Middle frontal gyrus (tissue), 1 donor: Measurements from ENCODE around the gene CHI3L1.

Experiments used
- DNase-seq: peaks from one replicate; pipeline ENCODE4 v3.0.0-alpha.2; 2015; ENCODE audit warnings: low spot score; ENCODE audit errors: extremely low spot score

The CHI3L1 gene

DNA sequence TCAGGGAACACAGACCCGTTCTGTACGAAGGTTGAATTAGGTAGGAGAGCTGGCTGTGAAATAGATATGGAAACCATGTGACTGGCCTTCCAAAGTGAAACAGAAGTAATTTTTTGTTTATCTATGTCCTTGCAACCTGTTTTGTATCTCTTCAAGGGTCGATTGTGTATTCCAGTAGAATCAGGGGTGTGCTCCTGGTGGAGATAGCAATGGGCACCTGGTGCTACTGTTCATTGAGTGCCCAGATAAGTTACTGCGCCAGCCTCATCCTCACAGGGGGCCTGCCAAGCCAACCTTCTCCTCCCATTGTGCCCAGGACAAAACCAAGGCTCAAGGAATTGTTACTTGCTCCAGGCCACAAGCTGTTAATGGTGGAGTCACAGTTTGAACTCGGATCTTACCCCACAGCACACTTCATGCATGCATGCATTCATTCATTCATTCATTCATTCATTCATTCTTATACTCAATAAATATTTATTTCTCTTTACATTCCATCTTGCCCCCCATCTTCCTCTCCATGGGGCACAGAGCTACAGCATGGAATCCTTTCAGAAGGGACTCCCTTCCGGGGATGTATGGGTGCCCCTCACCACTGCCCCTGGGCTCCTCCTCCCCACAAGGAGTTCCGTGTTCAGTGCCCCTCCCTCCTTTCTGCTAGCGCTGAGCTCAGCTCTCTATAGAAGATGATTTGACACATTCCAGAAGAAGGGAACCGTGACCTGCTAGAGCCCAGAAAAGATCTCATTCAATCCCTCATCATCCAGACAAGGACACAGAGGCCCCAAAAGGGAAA lies 34.9 kb downstream of the CHI3L1 start:
- no peak for DNase-seq

DNA sequence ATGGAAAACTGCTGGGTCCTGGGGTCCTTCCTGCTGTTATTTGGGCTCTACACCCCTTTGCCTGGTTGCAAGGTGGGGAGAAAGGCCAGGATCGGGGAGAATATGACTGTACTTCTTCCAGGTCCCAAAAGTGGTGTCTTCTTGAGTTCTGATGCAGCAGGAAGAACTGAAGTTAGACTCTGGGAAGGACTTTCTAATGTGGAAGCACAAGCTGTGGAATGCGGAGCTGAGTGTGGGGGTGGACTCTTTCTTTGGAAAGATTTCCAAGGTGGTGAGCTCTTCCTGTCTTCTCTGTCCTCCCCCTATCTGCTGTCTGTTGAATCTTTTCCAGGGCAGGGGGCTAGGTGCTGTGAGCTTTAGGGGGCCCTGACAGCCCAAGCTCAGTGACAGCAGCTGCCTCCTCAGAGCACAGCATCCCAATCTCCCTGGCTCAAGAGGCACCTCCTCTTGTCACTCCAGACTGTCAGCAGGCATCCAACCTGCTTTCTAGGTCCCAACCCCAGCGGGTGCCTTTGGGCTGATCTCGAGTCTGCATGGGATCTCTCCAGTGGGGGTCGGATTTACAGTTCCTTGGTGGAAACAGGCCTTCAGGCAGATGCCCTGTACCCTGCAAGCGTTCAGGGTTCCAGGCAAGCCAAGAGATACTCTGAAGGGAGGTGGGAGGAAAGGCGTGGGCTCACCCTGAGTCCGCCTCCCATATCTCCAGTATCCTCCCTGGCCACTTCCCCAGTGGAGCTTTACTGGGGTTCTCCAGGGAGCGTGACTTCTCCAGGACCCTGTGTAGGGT lies 35.8 kb downstream of the CHI3L1 start:
- no peak for DNase-seq

GRCh38 chr1:203149188-203149840 lies 37.2 kb downstream of the CHI3L1 start:
- no peak for DNase-seq

GRCh38 chr1:203148579-203148978 lies 37.9 kb downstream of the CHI3L1 start:
- DNase-seq: no peak

DNA sequence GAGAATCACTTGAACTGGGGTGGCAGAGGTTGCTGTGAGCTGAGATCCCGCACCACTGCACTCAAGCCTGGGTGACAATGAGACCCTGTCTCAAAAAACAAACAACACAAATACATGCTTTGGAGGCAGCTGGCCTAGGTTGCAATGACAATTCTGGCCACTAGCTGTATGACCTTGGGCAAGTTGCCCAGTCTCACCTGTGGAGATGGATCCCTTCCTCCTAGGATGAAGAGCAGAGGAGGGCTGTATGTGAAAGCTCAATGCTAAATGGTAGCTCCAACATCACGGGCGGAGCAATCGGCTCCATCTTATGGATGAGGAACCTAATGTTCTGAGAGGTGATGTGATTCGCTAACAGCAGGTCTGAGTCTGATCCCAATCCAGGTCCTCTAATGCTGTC lies 38.4 kb downstream of the CHI3L1 start:
- DNase-seq: no peak

DNA sequence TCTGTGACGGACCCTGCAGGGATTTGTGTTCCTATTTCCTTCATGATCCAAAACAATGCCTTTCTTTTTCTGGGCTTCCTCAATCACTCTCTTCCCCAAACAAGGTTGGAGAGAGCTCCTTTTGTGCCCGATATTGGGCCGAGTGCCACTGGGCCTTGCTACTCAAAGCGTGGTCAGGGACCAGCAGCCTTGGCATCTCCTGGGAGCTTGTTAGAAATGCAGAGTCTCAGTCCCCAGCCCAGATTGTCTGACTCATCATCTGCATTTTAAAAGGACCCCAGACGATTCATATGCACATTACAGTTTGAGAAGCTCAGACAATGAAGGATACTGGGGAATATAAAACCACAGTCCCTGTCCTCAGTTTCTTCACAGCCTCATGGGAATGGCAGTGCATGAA lies 39.1 kb downstream of the CHI3L1 start:
- no peak for DNase-seq

GRCh38 chr1:203146537-203146936 lies 40.0 kb downstream of the CHI3L1 start:
- DNase-seq: no peak

DNA sequence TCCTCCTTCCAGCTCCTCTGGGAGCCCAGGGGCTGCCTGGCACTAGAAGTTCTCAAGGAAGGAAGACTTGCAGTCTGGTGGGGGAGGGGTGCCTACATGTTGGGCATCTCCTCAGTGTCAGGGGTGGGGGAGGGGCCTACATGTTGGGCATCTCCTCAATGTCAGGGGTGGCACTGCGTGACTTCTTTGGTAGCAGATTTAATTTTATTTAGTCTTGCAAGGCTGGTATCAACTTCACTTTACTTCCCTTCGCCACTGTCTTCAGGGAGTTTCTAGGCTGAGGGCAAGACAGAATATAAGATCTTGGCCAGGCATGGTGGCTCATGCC lies 40.5 kb downstream of the CHI3L1 start:
- no peak for DNase-seq

DNA sequence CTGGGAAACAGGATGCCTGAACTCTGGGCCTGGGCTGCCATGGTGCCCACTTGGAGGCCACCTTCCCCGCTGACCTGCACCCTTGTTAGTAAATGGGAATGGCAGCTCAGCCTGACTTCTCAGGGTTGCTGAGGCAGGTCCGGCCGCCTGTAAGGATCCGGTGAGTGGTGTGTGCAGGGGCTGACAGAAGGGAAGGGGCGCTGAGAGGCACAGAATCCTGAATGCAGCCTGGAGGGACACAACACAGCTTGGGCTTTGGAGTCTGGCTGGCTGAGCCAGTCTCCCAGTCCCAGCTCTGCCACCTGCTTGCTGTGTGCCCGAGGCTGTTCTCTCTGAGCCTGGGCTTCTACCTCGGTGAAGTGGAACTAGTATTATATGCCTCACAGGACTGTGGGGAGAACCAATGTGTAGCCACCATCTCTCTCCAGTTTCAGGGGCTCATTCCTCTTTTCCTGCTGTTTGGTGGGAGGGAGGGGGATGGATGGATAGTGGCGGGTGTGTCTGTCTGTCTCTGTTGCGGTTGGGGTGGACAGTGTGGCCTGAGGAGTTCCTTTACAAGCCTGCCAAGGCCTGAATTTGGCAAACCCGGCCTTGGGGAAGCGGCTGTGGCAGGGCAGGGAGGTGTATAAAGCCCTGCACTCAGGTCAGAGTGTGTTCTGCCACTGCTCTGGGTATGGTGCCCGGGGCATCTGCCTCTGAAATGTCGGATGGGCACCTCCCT lies 41.0 kb downstream of the CHI3L1 start:
- no peak for DNase-seq

GRCh38 chr1:203144661-203145060 lies 41.8 kb downstream of the CHI3L1 start:
- no peak for DNase-seq

- DNase-seq: no peak
Measured at GRCh38 chr1:203143641-203144040, 42.9 kb downstream of the CHI3L1 start.

DNA sequence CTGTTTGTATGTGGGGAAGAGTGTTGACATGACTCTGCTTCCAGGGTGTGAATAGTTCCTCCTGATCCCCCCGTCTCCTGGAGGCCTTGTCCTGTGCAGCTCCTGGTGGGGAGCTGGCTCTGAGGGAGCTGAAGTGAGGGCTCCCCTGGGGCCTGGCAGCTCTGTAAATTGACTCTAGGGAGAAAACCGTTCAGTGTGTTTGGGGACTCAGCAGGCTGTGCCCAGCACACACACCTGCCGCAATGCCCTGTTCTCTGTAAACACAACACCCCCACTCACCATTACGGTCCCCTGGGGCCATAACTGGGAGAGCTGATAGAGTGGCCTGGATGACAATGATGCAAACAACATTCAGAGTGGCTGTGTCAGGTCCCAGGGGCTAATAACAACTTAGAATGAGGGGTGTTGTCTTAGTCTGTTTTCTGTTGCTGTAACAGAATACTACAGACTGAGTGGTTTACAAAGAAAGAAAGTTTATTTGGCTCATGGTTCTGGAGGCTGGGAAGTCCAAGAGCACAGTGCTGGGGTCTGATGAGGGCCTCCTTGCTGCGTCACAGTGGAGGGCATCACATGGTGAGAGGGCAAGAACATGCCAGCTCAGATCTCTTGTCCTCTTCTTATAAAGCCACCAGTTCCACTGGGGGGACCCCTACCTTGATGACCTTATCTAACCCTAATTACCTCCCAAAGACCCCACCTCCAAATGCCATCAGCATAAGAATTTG lies 43.7 kb downstream of the CHI3L1 start:
- DNase-seq: no peak

DNA sequence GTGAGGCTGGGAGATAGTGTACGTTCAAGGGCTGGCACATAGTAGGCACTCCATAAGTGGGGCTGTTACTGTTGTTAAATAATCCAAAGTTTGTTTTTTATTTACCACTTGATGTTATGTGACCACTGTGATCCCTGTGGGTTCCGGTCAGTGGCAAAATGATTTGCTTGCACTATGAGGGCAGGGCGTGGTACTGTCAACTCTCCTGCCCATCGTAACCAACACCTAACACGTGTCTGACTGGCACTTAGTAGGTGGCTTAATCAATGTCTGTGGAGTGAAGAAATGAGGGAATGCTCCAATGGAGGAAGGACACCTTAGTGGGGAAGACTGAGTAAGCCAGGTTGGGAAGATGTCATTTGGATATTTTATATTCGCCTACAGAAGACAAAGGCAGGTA lies 44.4 kb downstream of the CHI3L1 start:
- DNase-seq: no peak

GRCh38 chr1:203140743-203141520 lies 45.6 kb downstream of the CHI3L1 start:
- no peak for DNase-seq

GRCh38 chr1:203139976-203140475 lies 46.5 kb downstream of the CHI3L1 start:
- DNase-seq: no peak

DNA sequence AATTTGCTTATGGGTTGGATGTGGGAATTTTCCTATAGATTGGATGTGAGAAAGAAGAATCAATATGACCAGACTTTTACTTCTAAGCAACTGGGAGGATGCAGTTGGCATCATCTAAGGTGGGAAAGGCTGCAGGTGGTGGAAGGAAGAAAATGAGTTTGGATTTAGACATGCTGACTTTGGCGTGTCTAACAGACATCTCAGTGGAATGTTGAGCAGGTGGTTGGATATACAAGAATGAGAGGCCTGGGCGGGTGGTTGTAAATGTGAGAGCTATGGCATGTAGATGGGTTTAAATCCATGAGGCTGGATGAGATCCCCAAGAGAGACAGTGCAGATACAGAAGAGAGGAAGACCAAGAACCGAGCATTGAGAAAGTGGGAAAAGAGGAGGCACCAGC lies 48.4 kb downstream of the CHI3L1 start:
- DNase-seq: no peak

- no peak for DNase-seq
Measured at GRCh38 chr1:203137324-203137723, 49.2 kb downstream of the CHI3L1 start.

- DNase-seq: no peak
Measured at GRCh38 chr1:203136409-203137042, 50.0 kb downstream of the CHI3L1 start.

DNA sequence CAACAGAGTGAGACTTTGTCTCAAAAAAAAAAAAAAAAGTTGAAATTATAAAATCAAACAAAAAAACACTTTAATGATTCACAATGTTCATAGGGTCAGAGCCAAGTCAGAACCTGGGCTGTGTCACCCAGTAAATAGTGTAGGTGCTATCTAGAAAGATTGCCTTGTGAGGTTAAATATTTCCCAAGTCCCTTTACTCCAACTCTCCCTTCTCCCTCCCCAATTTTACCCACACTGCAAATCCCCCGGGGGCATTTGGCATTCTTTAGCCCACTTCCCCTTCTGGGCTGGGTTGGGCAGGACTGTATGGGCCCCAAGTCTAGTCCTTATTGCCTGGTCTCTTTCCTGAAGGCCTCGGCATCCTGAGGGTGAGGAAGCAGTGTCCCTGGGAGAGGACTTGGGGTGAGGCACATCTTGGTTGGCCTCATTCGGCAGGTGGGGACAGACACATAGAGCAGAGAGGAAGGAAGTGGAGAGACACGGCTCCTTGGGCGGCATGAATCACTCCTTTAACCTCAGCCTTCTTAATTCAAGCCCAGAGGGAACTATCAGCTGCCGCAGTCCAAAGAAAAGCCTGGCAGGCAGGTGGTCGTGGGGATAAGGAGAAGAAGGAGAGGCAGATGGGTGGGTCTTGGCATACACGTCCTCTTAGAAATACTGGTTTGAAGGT lies 50.7 kb downstream of the CHI3L1 start:
- DNase-seq: no peak
